HG03045 (cell line): ENCODE measurements around the gene BCL11B.

Experiments
- ATAC-seq: cut with Tn5 transposase; IDR thresholded peaks from one replicate; pipeline ENCODE4 v1.9.1; 2021; ENCODE audit warnings: mild to moderate bottlenecking, moderate library complexity; ENCODE audit not compliant: unreplicated experiment

BCL11B gene

DNA sequence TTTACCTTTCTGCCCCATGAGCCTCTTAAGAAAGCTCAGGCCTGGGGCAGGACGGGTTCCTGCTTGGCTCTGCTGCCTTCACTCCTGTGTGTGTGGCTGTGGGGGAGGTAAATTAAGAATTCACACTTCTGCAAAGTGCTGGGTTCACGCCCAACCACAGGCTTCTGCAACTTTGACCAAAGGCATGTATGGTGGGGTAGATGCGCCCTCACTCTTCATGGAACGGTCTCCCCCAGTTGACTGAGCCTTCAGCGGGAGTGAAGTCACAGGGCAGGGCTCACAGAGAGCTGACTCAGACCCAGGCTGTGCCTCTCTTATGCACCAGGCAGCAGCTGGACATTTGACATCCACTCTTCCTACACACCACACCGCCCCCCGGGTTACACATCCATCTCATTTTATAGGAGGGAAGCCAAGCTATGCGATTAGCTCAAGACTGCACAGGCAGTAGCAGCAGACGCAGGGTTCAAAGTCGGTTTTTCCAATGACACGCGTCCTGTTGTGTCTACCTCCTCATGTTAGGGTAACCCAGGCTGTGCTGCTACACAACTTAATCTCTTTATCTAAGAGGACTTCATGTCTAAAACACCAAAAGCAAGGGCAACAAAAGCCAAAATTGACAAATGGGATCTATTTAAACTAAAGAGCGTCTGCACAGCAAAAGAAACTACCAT, 15.4 kb upstream of the BCL11B start:
- ATAC-seq: no peak

DNA sequence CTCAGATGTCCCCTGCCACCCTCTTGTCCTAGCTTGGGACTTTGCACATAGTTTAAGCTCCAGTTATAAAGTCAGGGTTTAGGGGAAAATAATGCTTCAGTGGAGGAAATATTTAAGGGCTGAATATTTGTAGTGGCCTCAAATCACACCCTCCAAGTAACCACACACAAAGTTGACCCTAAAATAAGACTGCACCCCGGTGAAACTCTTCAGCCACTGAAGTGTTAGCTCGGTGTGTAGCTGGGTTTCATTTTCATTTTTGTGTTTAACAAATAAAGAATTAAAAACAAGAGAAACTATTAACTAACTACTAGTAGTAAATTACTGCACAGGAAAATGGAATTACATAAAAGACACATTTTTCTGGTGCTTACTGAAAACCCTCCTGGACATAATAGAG, 14.8 kb upstream of the BCL11B start:
- ATAC-seq: no peak

DNA sequence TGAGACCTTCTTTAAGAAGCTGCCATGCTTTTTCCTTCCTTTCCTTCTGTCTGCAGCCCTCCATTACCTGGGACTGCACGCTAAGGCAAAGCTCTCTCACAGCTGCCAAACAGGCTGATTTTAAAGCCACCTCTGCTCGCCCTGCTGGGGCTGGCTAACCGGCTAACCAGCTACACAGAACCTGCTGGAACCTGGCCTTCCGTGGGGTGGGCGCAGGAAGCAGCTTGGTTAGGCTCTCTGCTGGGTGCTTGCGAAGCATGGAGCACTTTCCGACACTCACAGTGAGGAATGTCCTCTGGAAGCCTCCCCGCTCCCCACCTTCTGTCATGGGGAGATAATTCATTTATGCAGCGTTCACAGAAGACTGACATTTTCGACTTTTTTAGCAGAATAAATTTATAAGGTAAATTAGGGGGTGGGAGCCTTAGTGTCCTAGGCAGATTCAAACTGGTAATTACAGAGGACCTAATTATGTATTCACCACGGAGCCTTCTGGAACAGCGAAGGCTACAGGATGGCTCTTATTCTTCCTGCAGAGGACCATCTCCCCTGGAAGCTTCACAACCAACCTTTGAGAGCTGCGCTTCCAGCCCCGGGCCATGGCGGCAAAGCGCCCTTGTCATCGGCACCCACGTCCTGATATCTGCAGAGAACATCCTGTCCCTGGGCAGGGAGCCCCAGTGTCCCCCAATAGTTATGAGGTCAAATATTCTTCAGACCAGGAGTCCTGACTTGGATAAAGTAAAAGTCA, 12.4 kb upstream of the BCL11B start:
- ATAC-seq: no peak

DNA sequence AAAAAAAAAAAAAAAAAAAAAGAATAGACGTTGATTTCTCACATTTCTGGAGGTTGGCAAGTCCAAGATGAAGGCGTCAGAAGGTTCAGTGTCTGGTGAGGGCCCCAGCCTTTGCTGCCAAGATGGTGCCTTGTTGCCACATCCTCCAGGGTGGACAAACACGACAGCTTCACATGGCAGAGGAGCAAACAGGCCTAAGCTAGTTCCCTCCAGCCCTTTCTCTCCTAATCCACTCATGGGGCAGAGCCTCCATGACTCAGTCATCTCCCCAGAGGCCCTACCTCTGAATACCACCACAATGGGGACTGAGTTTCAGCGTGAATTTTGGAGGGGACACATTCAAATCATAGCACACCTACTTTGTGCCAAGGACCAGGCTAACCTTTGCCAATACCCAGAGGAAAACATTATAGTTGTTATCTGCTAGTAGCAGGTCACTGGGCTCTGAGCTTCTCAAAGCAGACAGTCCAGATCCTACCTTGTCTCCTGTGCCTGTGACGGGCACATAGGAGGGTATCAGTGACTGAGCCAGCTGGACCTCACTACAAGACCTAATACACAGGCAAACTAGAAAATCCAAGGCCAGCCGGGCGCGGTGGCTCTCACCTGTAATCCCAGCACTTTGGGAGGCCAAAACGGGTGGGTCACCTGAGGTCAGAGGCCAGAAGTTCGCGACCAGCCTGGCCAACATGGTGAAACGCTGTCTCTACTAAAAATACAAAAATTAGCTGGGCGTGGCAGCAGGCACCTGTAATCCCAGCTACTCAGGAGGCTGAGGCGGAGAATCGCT, 10.5 kb upstream of the BCL11B start:
- ATAC-seq: no peak

DNA sequence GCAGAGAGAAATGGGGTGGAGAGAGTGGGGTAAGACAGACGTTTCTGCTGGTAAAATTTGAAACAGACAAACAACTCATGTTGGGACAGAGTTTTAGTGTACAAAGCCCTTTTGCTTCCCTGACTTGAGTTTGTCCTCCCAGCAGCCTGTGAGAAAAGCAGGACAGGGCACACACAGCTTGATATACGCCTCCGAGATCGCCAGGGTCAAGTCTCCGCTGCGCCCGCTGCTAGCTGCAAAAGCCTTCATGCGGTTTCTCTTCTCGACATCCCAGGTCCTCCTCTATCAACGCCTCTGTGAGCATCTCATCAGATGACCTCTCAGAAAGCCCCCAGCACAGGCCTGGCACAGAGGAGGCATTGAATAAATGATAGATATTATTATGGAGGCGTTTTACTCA, 9.4 kb upstream of the BCL11B start:
- ATAC-seq: no peak

DNA sequence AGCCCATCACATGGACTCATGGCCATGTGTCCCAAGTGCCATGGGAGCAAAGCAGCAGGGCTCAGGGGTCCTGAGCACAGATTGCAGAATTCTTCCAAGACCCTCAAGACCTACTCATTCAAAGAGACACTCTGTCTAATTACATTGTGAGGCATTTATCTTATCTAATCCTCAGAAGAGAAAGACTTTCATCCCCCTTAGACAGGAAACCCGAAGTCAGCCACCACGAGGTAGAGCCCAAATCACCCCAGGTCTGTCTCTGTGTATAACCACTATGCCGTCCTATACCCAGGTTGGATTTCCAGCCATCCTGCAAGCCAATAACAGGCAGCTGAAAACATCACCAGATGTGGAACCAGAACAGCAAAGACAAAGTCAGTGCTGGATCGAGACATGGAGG, 8.9 kb upstream of the BCL11B start:
- no peak for ATAC-seq

DNA sequence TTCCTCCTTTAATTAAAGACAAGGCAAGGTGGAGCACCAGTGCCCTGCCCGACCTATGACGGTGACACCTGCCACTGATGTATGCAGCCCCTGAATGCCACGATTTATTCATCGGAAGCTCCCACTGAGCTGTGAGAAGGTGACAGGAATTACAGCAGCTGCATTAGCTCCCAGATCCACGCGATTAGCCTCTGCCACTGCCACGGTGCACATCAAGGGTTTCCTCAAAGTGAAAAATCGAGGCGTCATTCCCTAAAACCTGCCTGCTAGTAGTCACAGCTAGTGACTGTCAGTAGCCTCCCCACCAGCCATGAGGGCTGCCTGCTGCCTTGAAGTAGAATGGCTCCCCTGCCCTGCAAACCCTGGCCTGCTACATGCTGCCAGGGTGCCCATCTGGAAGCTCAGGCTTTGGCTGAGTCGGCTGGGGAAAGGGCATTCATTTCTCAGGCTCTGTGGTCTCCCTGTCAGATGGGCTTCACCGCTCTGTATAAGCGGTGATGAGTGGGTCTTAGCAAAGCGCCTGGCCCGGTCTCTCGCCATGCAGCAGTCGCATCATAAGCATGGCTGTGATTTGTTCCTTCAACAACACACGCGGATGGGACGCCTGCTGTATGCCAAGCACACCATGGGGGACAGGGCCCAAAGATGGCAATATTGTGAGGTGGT, 8.2 kb upstream of the BCL11B start:
- ATAC-seq: no peak

DNA sequence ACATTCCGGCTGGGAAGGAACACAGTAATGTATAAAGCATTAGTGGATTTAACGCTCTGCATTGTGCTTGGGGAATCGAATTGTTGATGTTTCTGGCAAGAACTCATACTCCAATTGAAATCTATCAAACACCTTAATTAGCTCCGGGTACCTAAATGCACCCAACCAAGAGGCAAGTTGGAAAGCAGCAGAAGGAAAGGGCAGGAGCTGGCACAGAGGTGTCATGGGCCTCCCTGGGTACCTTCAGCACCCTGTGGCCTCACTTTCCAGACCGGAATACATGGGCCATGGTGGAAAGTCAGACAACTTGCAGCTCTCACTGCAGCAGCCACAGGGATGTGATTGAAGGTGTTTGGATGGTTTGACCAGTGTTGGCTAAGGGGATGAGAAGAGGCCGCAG, 6.8 kb upstream of the BCL11B start:
- ATAC-seq: no peak

DNA sequence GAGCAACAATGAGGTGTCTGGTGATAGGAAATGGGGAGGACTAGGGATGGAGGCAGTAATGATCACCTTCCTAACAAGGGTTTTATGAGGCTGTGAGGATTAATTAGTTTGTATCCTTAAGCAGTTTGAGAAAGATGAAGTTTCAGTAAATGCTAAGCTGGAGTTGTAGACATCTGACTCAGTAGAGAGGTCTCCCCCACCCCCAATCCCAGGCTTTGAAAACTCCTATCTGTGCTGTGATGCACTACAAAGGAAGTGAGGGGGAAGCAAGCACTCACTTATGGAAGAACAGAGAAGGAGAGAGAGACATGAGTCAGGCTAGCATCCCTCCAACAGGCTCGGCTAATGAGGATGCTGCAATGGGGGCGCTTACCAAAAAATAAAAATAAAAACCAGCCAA, 5.5 kb upstream of the BCL11B start:
- no peak for ATAC-seq

DNA sequence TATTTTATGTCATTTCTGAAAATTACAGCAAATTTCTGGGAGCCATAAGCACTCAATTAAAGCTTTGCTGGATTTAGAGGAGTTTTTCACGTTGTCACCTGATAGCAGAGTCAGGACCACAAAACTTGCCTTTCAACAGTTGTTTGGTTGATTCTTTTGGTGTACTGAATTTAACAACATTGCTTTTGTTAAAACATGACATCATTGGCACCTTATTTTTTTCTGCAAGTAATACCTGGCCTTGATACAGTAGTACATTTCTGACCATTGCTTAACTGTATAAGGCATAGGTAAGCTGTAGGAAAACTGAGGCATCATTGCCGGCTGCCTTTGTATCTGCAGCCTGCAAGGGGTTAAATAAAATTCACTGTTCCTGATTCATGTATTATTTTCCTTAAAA, 4.5 kb upstream of the BCL11B start:
- ATAC-seq: no peak

DNA sequence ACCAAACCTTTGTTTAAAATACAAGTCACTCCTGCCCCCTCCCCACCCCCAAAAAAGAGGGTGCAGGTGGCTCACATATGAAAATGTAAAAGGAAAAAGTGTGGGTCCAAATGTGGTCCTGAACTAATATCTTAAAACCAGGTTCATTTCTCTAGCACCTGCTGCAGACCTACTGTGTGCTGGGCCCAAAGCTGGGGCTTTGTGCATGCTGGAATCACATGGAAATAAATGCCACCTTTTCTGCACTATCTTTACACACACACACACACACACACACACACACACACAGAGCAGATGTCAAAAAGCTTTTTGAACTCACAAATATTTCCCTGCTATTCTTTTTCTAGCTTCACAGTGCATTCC, 3.2 kb upstream of the BCL11B start:
- no peak for ATAC-seq

DNA sequence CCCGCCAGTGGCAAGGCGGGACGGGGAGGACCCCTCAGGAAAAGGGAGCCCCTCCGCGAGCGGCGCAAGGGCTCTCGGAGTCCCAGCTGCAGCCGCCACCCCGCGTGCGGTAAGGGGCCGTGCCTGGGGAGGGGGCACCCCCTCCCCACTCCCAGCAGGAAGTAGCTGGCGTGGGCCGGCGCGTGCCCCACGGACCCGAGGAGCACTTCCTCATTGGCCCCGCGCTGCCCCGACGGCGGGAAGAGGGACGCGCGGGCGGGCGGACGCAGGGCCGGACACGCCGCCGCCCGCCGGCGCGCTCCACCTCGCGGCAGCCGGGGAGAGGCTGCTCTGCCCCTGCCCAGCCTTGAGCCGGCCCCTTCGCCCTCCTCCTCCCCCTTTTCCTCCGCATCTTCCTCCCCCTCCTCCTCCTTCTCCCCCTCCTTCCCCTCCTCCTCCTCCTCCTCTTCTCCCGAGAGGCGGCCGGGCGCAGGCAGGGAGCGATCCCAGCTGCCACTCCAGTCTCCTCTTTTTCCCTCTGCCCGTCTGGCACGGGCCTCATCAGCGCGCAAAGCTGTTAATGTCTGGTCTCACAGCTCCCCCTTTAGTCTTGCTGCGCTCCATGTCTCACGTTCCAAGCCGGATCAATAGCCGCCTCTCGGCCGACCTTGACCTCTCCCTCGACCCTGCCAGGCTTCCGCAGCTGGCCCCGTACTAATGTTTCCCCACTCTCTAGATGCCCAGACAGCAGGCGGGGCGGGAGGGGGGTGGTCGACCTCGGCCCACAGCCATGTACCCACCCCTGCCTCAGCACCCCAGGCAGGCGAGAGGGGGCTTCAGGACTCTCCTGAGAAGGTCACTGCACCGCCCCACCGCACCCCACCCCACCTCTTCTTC, 2.6 kb upstream of the BCL11B start:
- no peak for ATAC-seq

DNA sequence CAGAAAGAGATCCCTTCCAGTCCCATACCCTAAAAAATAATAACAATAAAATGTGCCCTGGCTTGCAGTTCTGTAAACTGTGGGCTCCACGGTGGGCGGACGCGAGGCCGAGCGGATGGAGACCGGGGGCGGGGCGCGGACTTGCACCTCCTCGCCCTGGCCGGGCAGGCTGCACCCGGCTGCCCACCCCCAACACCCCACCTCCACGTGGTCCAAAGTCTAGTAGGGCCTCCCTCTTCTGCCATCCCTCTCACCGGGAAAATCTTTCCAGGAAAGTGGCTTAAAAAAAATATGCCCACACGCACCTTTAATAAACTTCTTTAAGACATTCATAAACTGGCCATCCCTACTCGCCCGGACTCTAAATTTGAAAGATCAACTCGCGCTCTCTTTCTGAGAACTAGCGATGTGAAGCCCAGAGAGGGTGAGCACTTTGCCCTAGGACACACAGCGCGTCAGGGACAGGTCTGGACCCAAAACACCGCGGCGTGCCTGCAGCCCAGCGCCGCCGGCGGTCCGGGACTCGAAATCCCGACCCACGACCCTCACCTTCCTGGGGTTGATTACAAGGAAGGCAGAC, 1.9 kb upstream of the BCL11B start:
- ATAC-seq: no peak

DNA sequence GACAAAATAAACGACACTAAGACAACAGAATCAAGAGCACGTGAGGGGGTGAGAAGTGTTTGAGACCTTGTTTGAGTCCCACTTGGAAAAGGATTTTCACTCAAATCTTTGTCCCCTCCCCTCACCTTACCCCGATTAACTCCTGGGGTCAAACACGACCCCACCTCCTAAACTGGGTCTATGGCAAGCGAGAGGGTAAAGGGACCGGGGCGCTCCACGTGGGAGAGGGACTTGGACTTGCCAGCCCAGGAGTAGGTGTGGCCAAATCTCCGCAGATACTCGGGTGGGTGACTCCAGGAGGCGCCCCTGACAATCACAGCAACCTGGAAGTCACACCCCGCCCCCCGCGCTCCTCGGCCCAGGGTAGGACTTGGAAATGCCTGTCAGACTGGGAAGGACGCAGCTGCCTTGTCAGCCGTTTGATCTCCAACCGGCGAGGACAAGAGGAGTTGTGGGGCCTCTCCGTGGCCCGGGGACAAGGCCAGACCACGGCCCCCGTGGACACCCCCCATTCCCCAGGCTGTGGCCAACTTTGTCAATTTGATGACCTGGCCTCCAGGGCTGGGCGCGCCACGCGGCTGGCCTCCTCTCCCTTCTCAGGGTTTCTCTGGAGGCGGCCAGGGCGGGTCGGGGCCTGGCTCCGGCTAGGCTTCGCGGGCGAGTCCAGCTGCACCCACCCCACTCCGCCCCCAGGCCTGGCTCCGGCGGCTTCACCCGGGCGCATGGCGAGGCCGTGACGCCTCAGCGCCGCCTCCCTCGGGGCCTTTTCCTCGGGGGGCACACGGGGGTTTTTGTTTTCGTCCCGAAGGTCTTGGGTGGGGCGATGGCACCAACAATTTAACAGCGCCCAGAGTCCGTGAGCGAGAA, 1.1 kb upstream of the BCL11B start:
- ATAC-seq: no peak

DNA sequence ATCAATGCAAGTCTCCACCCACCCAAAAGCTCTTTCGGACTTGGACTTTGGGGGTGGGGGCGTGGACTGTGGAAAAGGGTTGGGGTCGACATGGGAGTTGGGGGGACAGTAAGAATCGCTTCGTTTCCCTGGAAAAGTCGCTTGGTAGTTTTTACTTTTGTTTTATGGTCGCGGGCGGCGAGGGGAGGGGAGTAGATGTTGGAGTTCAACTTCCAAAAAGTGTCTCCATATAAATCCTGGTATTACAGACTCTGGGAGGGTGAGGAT, 568 bp upstream of the BCL11B start:
- ATAC-seq: no peak

DNA sequence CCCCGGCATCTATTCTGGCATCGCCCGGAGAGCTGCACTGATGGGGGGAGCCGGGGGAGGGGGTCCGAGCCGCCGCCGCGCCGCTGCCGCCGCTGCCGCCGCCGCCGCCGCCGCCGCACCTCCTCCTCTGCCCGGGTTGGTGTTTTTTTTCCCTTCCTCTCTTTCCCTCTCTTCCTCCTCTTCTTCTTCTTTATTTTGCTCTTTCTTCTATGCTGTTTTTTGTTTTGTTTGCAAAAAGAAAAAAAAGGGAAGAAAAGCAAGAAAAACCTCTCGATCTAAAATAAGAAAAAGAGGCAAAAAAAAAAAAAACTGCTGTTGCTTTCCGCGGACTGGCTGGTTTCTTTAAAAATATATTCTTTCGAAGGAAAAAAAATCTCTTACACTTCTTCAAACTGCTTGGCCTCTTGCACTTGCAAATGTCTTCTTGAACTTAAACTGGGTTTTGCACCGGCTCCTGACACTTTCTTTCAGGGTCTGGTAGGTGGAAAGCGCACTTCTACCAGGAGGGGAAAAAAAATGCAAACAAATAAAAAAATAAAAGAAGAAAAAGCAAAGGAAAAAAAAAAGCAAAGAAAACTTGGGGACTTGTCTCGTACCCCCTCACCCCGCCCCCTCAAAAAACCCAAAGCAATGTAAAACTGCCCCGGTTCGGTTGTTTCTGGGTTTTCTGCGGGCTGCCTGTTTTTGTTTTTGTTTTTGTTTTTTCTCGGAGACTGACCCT, 616 bp downstream of the BCL11B start:
- no peak for ATAC-seq

DNA sequence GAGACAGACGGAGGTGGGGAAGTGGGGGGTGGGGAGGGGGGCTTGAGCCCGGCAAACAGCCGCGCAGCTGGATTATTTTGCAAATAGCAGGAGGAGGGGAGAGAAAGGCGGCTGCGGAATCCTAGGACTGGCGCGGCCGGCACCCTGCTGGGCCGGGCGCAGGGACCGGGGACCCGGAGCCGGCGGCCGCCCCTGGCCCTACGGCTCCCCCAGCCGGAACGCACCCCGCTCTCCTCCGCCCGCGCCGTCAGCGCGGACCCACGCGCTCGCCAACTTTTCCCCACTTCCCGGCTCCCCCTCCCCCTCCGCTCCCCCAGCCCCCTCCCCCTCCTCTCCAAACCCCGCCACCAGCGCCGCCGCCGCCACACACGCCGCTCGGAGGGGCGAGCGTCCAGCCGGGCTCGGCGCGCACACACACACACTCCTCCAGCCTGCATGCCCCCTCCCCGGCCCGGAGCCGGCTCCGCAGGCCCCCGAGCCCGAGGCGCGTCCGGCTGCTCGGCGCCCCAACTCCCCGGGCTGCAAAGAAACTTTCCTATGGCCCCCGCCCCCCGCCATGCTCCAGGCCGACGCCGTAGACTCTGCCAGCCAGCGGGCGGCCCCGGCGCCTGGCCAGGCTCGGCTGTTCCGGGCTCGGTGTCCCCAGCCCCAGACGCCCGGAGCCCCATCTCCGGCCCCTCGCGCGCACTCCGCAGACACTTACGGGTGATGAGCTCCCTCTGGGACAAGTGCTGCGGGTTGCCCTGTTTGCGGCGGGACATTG, 1.4 kb downstream of the BCL11B start:
- ATAC-seq: no peak
